Endothelial cell of umbilical vein (primary cell): Measurements from ENCODE around the gene HECTD4. TPM values are rescaled to one million over a fixed set of nuclear protein-coding genes. Genes with fewer than 3 reads are reported as not detected.
A peak's percentile ranks its signal among the peaks of the same experiment; 100 is the strongest.

Source experiments
- BruUV-seq: library from RNA; stranded (reverse); fragments of 400-500 nt; replicated peaks from 2 replicates; lab custom pipeline; 2021; lab: Mats Ljungman, UMichigan
- CTCF ChIA-PET: fragments of 300-600, 350-600 bp; sonication (Branson Sonifier 250); formaldehyde crosslinking; loops from one replicate; lab custom pipeline; 2021; ENCODE audit warnings: antibody characterized with exemption, inconsistent platforms; lab: Charles Lee
- POLR2A ChIA-PET: fragments of 300-600, 350-600 bp; sonication (Branson Sonifier 250); formaldehyde crosslinking; loops from one replicate; lab custom pipeline; 2021; ENCODE audit warnings: antibody characterized with exemption, inconsistent platforms; lab: Charles Lee
- DNase-seq: peaks from one replicate; pipeline ENCODE4 v3.0.0-alpha.2; 2011; ENCODE audit warnings: low read depth, low spot score
- FAIRE-seq: peaks from 2 replicates; lab custom pipeline; 2011; peaks lifted over from hg19 to GRCh38; lab: Jason Lieb, UNC
- H2AFZ ChIP-seq: 2 replicates; pipeline ENCODE4 v1.6.0; 2012; ENCODE audit warnings: low read depth, low read length, control low read depth, inconsistent platforms
- H3K27ac ChIP-seq: 2 replicates; pipeline ENCODE4 v1.5.1; 2011; ENCODE audit warnings: low read depth, mild to moderate bottlenecking, control low read depth, low read length, moderate library complexity; ENCODE audit not compliant: insufficient read depth
- H3K27me3 ChIP-seq, 2 experiments: 2 replicates each; pipeline versions ENCODE4 v1.6.0 to v1.6.1; 2011; ENCODE audit warnings: low read length in 2 of 2, mixed read lengths in 1 of 2; ENCODE audit not compliant: control insufficient read depth in 2 of 2, insufficient read depth in 2 of 2
- H3K36me3 ChIP-seq, 2 experiments: 2 replicates in 1 of 2; 3 replicates in 1 of 2; pipeline ENCODE4 v1.5.1; 2011; ENCODE audit warnings: low read length in 2 of 2, mild to moderate bottlenecking in 1 of 2, moderate library complexity in 1 of 2; ENCODE audit not compliant: control insufficient read depth in 2 of 2, insufficient read depth in 2 of 2; ENCODE audit errors: extremely low read depth in 1 of 2
- H3K4me1 ChIP-seq: 3 replicates; pipeline ENCODE4 v1.5.1; 2011; ENCODE audit warnings: mild to moderate bottlenecking, low read length; ENCODE audit not compliant: control insufficient read depth, insufficient read depth; ENCODE audit errors: extremely low read depth
- H3K4me2 ChIP-seq: 2 replicates; pipeline ENCODE4 v1.6.1; 2011; ENCODE audit warnings: low read length, control low read depth, mixed read lengths; ENCODE audit not compliant: insufficient read depth
- H3K4me3 ChIP-seq, 3 experiments: fragments of 200-600 bp in 1 of 3; sonication (generic), shearing (Covaris generic) in 1 of 3; replicated peaks in 1 of 3; 2 replicates each; pipeline ENCODE4 v1.5.1; 2011 to 2016; ENCODE audit warnings: control low read depth in 3 of 3, low read length in 3 of 3, mild to moderate bottlenecking in 2 of 3, inconsistent platforms in 1 of 3, low read depth in 1 of 3, moderate library complexity in 1 of 3; ENCODE audit not compliant: insufficient read depth in 1 of 3
- H3K79me2 ChIP-seq: 2 replicates; pipeline ENCODE4 v1.6.0; 2012; ENCODE audit warnings: low read length, inconsistent platforms; ENCODE audit not compliant: control insufficient read depth, insufficient read depth
- H3K9ac ChIP-seq: replicated peaks from 2 replicates; pipeline ENCODE3; 2011; ENCODE audit warnings: low read length, control low read depth; ENCODE audit not compliant: insufficient read depth; ENCODE audit errors: extremely low read depth
- H3K9me1 ChIP-seq: replicated peaks from 3 replicates; pipeline ENCODE4 v1.6.0; 2011; ENCODE audit warnings: mild to moderate bottlenecking, low read length; ENCODE audit not compliant: control insufficient read depth, insufficient read depth; ENCODE audit errors: extremely low read depth
- H3K9me3 ChIP-seq: replicated peaks from 2 replicates; pipeline ENCODE4 v1.5.1; 2012; ENCODE audit warnings: low read length, inconsistent platforms; ENCODE audit not compliant: control insufficient read depth, insufficient read depth
- H4K20me1 ChIP-seq: replicated peaks from 2 replicates; pipeline ENCODE3; 2011; ENCODE audit warnings: mild to moderate bottlenecking, low read length; ENCODE audit not compliant: control insufficient read depth, insufficient read depth; ENCODE audit errors: extremely low read depth
- CTCF ChIP-seq, 2 donors: IDR thresholded peaks; 1 replicate in 1 of 2; 2 replicates in 1 of 2; pipeline ENCODE4 v1.5.1; 2011; ENCODE audit warnings: low read length in 2 of 2, mild to moderate bottlenecking in 2 of 2, moderate library complexity in 2 of 2, control low read depth in 1 of 2, inconsistent platforms in 1 of 2, low read depth in 1 of 2; ENCODE audit not compliant: insufficient read depth in 1 of 2; ENCODE audit errors: extremely low read depth in 1 of 2
- EZH2 ChIP-seq: IDR thresholded peaks from 2 replicates; pipeline ENCODE4 v1.6.1; 2012; ENCODE audit warnings: borderline replicate concordance, low read depth, mild to moderate bottlenecking, moderate library complexity, low read length, inconsistent platforms; ENCODE audit not compliant: severe bottlenecking
- FOS ChIP-seq: IDR thresholded peaks from 2 replicates; pipeline ENCODE4 v1.6.1; 2011; ENCODE audit warnings: mild to moderate bottlenecking, low read length, moderate library complexity, borderline replicate concordance; ENCODE audit not compliant: insufficient read depth
- GATA2 ChIP-seq: IDR thresholded peaks from 2 replicates; pipeline ENCODE4 v1.7.0; 2011; ENCODE audit warnings: low read depth, mild to moderate bottlenecking, moderate library complexity, mixed read lengths, low read length; ENCODE audit not compliant: insufficient read length, insufficient read depth
- JUN ChIP-seq: IDR thresholded peaks from 2 replicates; pipeline ENCODE4 v1.6.1; 2011; ENCODE audit warnings: borderline replicate concordance, low read depth; ENCODE audit not compliant: insufficient read length, insufficient read depth
- MAX ChIP-seq: IDR thresholded peaks from 2 replicates; pipeline ENCODE4 v1.6.1; 2011; ENCODE audit not compliant: insufficient read depth, insufficient read length
- MYC ChIP-seq: IDR thresholded peaks from one replicate; pipeline ENCODE4 v1.6.1; 2011; ENCODE audit warnings: mild to moderate bottlenecking, low read depth, low read length
- POLR2A ChIP-seq: IDR thresholded peaks from 2 replicates; pipeline ENCODE4 v1.6.1; 2012; ENCODE audit warnings: low read depth, mild to moderate bottlenecking, control low read depth, low read length
- POLR2AphosphoS5 ChIP-seq: IDR thresholded peaks from 2 replicates; pipeline ENCODE4 v1.6.1; 2012; ENCODE audit warnings: low read depth, mild to moderate bottlenecking, control low read depth, low read length, moderate library complexity; ENCODE audit not compliant: insufficient read depth
- dilution Hi-C: fragments of 300-500 bp; cut with MboI; formaldehyde crosslinking; loops from one replicate; pipeline ENCODE4 v1.15.0; 2019; ENCODE audit warnings: low sequenced_read_pairs; ENCODE audit not compliant: extremely low pct_ligation_motif_present
- intact Hi-C: fragments of 100-400 bp; cut with micrococcal nuclease; formaldehyde crosslinking; loops from one replicate; pipeline ENCODE4 v1.10.0; 2022
- polyA plus RNA-seq, 4 experiments: library from polyadenylated mRNA; depleted of rRNA in 3 of 4; stranded (reverse) in 3 of 4; unstranded in 1 of 4; fragments of >200 nt; gene quantifications; 2 replicates each; pipeline versions ENCODE4 v1.2.1 to v1.2.3, GENCODE V29; 2011 to 2012; ENCODE audit warnings: missing spikeins in 1 of 4
- total RNA-seq: library from RNA; stranded (reverse); gene quantifications from 2 replicates; pipeline ENCODE4 v1.2.3, GENCODE V29; 2021

The HECTD4 gene
- total and polyA plus RNA-seq, 2 donors (not counting 3 experiments of a cell fraction or from before 2014, with no cell fraction given), result 9.7 to 47.7 TPM

- no peaks in the 10 kb centered on the region for H3K9me1 ChIP-seq
- dilution Hi-C loops (no loop called here), intact Hi-C loops (no loop called here)
- H3K36me3 ChIP-seq, result peaks cover 0 to 16% of the 10 kb centered on the region in 2 experiments
- no peak overlapping the region for H2AFZ ChIP-seq
- CTCF ChIA-PET, result interaction anchor here (1.2 to 11.6 kb wide), 2 partner anchors 11 to 195 kb away, joined by 4 to 253 read pairs; no protein-coding TSS in a partner anchor
- H3K4me3 ChIP-seq, result no peak overlapping the region
- FAIRE-seq (peak; percentile 76), DNase-seq (peak; percentile 79)
- no peaks in the 10 kb centered on the region for H4K20me1 ChIP-seq
- peaks cover 6% of the 10 kb centered on the region for H3K4me1 ChIP-seq
- H3K27me3 ChIP-seq, result no peaks in the 10 kb centered on the region
- no peak for TF ChIP-seq GATA2
- TF ChIP-seq POLR2AphosphoS5, result no peak
- no peak for TF ChIP-seq JUN
- TF ChIP-seq POLR2A, result no peak
- TF ChIP-seq FOS, result no peak
- TF ChIP-seq MYC, result no peak
- TF ChIP-seq EZH2, result no peak
- TF ChIP-seq MAX, result no peak
- no peak for TF ChIP-seq CTCF (IDR thresholded peaks at IDR 0.05; ENCODE audit: extremely low read depth in 1 of 2, insufficient read depth in 1 of 2, low read depth in 1 of 2, low read length in 2 of 2)
- no peak overlapping the region for H3K9ac ChIP-seq
- H3K79me2 ChIP-seq, result no peaks in the 10 kb centered on the region
- POLR2A ChIA-PET, result no interaction called here
- H3K9me3 ChIP-seq, result no peaks in the 10 kb centered on the region
- no peak overlapping the region for H3K4me2 ChIP-seq
- no TSS peak for BruUV-seq
- H3K27ac ChIP-seq, result no peak overlapping the region
These were observed 190.3 kb downstream of the HECTD4 start for GRCh38 chr12:112191840-112192321.
